ENCODE results near the gene TM9SF2.
A peak's percentile ranks its signal among the peaks of the same experiment; 100 is the strongest.
"Not testable (repeated sequence)": the region's sequence is repeated elsewhere in the genome, so short reads cannot be mapped to it uniquely, and the experiment has no call there.

TM9SF2 gene
- total RNA-seq = 160 to 172 reads per million in 2 donors

GRCh38 chr13:99501184-99501847 lies at the start of gene TM9SF2:
Gene TM9SF2 (plus strand): TSS chr13:99501472. CDS start chr13:99501607, 135 bp downstream.
- peak; percentile 94 for DNase-seq

GRCh38 chr13:99454518-99455183 lies 46.6 kb upstream of the TM9SF2 start:
- DNase-seq = no peak

- no peak for DNase-seq
These were observed 42.0 kb upstream of the TM9SF2 start for GRCh38 chr13:99459099-99459850.

GRCh38 chr13:99460802-99461201 lies 40.5 kb upstream of the TM9SF2 start:
- DNase-seq = not testable (repeated sequence)

- no peak for DNase-seq
These were observed 37.5 kb upstream of the TM9SF2 start for GRCh38 chr13:99463646-99464397.

- no peak for DNase-seq
These were observed 36.8 kb upstream of the TM9SF2 start for GRCh38 chr13:99464441-99464949.

GRCh38 chr13:99465454-99465853 lies 35.8 kb upstream of the TM9SF2 start:
- no peak for DNase-seq

GRCh38 chr13:99467764-99468163 lies 33.5 kb upstream of the TM9SF2 start:
- no peak for DNase-seq

GRCh38 chr13:99469041-99469440 lies 32.2 kb upstream of the TM9SF2 start:
- no peak for DNase-seq

- DNase-seq = no peak
These were observed 31.2 kb upstream of the TM9SF2 start for GRCh38 chr13:99470027-99470426.

- no peak for DNase-seq
These were observed 29.8 kb upstream of the TM9SF2 start for GRCh38 chr13:99471221-99472121.

- DNase-seq = no peak
These were observed 29.2 kb upstream of the TM9SF2 start for GRCh38 chr13:99472122-99472440.

GRCh38 chr13:99473515-99473914 lies 27.8 kb upstream of the TM9SF2 start:
- no peak for DNase-seq

GRCh38 chr13:99476648-99477047 lies 24.6 kb upstream of the TM9SF2 start:
- DNase-seq = no peak

- DNase-seq = no peak
These were observed 23.8 kb upstream of the TM9SF2 start for GRCh38 chr13:99477493-99477892.

- DNase-seq = no peak
These were observed 19.9 kb upstream of the TM9SF2 start for GRCh38 chr13:99481366-99481765.

- no peak for DNase-seq
These were observed 16.8 kb upstream of the TM9SF2 start for GRCh38 chr13:99484473-99484872.

GRCh38 chr13:99486996-99487395 lies 14.3 kb upstream of the TM9SF2 start:
- no peak for DNase-seq

- no peak for DNase-seq
These were observed 12.2 kb upstream of the TM9SF2 start for GRCh38 chr13:99489028-99489427.

GRCh38 chr13:99491750-99492149 lies 9.5 kb upstream of the TM9SF2 start:
- DNase-seq = not testable (repeated sequence)

GRCh38 chr13:99495466-99496183 lies 5.6 kb upstream of the TM9SF2 start:
- no peak for DNase-seq
